ENCODE results near the gene PTPRT.

PTPRT gene

GRCh38 chr20:43123180-43123579 lies 66.5 kb downstream of the PTPRT start:
- no peak for DNase-seq (ENCODE audit: low read depth in 1 of 2, low spot score in 1 of 2)

- no peak for DNase-seq (ENCODE audit: low read depth in 1 of 2, low spot score in 1 of 2)
Measured at GRCh38 chr20:43119720-43120119, 70.0 kb downstream of the PTPRT start.

GRCh38 chr20:43102394-43102793 lies 87.3 kb downstream of the PTPRT start:
- DNase-seq (ENCODE audit: low read depth in 1 of 2, low spot score in 1 of 2) = no peak

- no peak for DNase-seq (ENCODE audit: low read depth in 1 of 2, low spot score in 1 of 2)
Measured at GRCh38 chr20:43096931-43097260, 92.8 kb downstream of the PTPRT start.

- DNase-seq (ENCODE audit: low read depth in 1 of 2, low spot score in 1 of 2) = no peak
Measured at GRCh38 chr20:43096126-43096930, 93.4 kb downstream of the PTPRT start.

- no peak for DNase-seq (ENCODE audit: low read depth in 1 of 2, low spot score in 1 of 2)
Measured at GRCh38 chr20:43095034-43095433, 94.7 kb downstream of the PTPRT start.

GRCh38 chr20:43092386-43093088 lies 97.2 kb downstream of the PTPRT start:
- DNase-seq (ENCODE audit: low read depth in 1 of 2, low spot score in 1 of 2) = no peak

- DNase-seq (ENCODE audit: low read depth in 1 of 2, low spot score in 1 of 2) = no peak
Measured at GRCh38 chr20:43068482-43068881, 121.2 kb downstream of the PTPRT start.

GRCh38 chr20:43066125-43066524 lies 123.6 kb downstream of the PTPRT start:
- DNase-seq (ENCODE audit: low read depth in 1 of 2, low spot score in 1 of 2) = no peak

GRCh38 chr20:43065299-43065698 lies 124.4 kb downstream of the PTPRT start:
- DNase-seq (ENCODE audit: low read depth in 1 of 2, low spot score in 1 of 2) = no peak

- no peak for DNase-seq (ENCODE audit: low read depth in 1 of 2, low spot score in 1 of 2)
Measured at GRCh38 chr20:43058077-43058476, 131.6 kb downstream of the PTPRT start.

GRCh38 chr20:43057317-43057716 lies 132.4 kb downstream of the PTPRT start:
- DNase-seq (ENCODE audit: low read depth in 1 of 2, low spot score in 1 of 2) = no peak

- DNase-seq (ENCODE audit: low read depth in 1 of 2, low spot score in 1 of 2) = no peak
Measured at GRCh38 chr20:43055181-43055884, 134.4 kb downstream of the PTPRT start.

GRCh38 chr20:43052532-43052931 lies 137.2 kb downstream of the PTPRT start:
- no peak for DNase-seq (ENCODE audit: low read depth in 1 of 2, low spot score in 1 of 2)

GRCh38 chr20:43046966-43047365 lies 142.7 kb downstream of the PTPRT start:
- DNase-seq (ENCODE audit: low read depth in 1 of 2, low spot score in 1 of 2) = no peak

GRCh38 chr20:43043887-43044286 lies 145.8 kb downstream of the PTPRT start:
- no peak for DNase-seq (ENCODE audit: low read depth in 1 of 2, low spot score in 1 of 2)

GRCh38 chr20:43040427-43040826 lies 149.3 kb downstream of the PTPRT start:
- DNase-seq (ENCODE audit: low read depth in 1 of 2, low spot score in 1 of 2) = no peak

- DNase-seq (ENCODE audit: low read depth in 1 of 2, low spot score in 1 of 2) = no peak
Measured at GRCh38 chr20:43037605-43038309, 151.9 kb downstream of the PTPRT start.

- DNase-seq (ENCODE audit: low read depth in 1 of 2, low spot score in 1 of 2) = no peak
Measured at GRCh38 chr20:43034981-43035724, 154.6 kb downstream of the PTPRT start.

GRCh38 chr20:43032459-43032858 lies 157.2 kb downstream of the PTPRT start:
- no peak for DNase-seq (ENCODE audit: low read depth in 1 of 2, low spot score in 1 of 2)

GRCh38 chr20:43029176-43029575 lies 160.5 kb downstream of the PTPRT start:
- DNase-seq (ENCODE audit: low read depth in 1 of 2, low spot score in 1 of 2) = no peak
